D341Med (cell line): ENCODE data around the gene SYNE4.

Experiments used
- DNase-seq: peaks from one replicate; pipeline ENCODE4 v3.0.0; 2012; ENCODE audit warnings: low spot score

SYNE4 gene

GRCh38 chr19:36025541-36025940 is 16.9 kb upstream of the SYNE4 start:
- no peak for DNase-seq

DNA sequence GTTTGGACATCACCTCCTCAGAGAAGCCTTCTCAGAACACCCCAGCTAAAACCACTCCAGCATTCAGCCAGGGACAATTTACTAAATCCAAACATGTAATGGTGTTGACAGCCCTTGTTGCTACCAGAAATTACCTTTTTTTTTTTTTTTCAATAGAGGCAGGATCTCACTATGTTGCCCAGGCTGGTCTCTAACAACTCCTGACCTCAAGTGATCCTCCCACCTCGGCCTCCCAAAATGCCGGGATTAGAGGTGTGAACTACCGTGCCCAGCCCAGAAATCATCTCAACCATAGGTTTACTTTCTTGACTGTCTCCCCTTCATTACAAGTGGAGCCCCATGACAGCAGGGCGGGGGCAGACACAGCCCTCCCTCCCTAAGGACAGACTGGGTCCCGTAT is 14.8 kb upstream of the SYNE4 start:
- no peak for DNase-seq

DNA sequence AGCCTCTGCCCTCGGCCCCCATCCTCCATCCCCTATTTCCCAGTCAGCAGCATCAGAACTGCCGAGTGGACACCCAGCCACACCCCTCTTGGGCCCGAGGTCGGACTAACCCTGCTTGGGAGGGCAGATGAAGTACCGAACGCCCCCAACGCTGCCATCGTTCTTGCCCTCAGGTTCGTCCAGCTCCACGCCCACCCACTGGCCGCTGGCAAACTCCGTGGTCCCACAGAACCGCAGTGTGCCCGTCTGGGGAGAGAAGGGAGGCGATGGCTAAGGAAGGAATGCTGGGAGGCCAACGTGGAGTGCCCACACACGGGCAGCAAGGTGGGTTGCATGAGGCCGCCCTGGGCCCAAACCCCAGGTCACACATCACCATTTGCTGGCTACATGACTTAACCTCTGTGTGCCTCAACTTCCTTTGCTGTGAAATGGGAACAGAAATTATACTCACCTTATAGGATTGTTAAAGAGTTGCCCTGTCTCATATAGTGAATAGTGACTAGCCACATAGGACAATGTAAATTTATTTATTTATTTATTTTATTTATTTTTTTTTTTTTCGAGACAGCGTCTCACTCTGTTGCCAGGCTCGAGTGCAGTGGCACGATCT is 10.6 kb upstream of the SYNE4 start:
- no peak for DNase-seq

DNA sequence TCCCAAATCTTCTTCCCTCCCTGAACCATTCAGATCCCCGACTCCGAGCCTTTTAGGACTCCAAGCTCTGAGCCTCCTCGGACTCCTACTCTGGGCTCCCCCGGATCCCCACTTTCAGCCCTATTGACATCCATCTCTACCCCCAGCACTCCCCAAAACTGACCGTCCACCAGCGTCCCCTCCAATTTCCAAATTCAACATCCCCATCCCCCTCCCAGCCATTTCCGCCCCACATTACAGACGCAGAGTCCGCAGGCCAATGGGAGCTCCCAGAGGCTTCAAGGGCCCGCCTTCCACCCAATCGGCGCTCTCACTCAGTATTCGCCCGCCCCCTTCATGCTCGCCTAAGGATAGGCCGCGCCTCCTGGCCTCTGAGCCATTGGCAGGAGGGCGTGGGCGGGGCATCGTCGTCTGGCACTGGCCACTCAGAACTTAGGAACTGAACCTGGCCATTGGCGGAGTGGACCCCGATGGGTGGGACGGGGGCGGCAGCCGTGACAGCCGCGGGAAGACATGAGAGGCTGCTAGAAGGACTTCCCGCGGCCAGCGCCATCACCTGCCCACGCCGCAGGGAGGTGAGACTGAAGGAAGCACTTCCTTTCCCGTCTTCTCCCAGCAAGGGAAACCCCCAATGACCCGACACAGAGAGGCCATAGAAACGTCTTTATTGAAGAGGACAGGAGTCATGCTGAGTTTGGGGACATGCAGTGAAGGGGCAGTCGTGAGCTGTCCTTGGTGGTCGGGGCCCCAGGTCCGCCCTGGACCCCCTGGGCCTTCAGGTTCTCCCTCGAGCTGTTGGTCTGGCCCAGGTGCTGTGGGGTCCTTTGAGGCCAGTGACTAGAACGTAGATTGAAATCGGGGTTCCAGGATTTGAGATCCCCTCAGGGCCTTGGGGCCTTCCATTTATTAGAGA is 5.7 kb upstream of the SYNE4 start, which contains the start of gene ALKBH6:
TSS of gene ALKBH6 (minus strand) at position 202 of the 913 bp plus-strand sequence. CDS start 816 bp downstream, outside the sequence.
- peak; percentile 99 for DNase-seq

DNA sequence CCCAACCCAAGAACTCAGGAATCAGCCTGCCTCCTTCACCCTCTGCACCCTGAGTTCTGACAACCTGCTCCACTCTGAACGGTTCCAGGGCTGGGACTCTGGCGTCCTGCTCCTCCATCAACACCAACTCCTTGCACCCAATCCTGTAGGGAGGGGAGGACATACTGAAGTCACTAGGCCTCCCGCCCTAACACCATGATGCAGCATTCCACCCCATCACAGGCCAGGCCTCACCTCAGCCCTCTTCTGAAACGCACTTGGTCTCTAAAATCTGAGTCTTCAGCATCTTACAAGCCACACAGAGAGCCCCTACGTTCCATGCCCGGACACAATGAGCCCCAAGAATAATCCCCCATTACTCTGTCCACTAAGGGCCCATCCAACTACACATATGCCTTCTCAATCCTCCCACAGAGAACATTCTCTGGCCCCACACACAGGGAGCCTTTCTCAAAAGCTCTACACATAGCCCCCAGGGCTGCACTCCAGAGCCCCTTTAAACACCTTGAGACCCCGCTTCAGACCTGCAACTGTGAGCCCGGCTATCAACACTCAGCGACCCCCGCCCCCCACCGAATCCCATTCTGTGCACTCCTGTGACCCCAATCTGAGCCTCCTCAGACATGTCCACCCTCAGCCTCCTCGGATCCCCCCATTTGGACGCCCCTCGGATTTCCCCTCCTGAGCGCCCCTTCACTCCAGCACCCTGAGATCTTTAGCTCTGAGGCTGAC is 4.8 kb upstream of the SYNE4 start:
- no peak for DNase-seq

GRCh38 chr19:36010402-36010801 is 1.8 kb upstream of the SYNE4 start:
- DNase-seq = no peak

- DNase-seq = no peak
Measured at GRCh38 chr19:36009633-36010379, 1.2 kb upstream of the SYNE4 start.

DNA sequence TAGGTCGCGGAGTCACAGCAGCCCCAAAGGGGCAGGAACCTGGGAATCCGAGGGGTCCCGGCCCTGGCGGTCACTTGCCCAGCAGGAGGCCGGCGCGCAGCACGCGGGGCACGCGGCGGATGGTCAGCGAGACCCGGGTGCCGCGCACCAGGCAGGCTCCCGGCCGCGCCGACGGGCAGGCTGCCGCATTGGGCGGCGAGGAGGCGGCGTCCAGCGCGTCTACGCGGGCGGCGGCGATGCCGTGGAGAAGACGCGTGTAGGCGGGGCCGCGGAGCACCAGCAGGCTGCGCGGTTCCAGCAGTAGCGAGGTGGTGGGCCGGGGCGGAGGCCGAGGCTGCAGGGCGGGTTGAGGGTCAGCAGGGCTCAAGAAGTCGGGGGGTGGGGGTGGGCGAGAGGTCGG is 607 bp upstream of the SYNE4 start:
- DNase-seq = peak; percentile 79

- no peak for DNase-seq
Measured at GRCh38 chr19:36006955-36007354, 1.7 kb downstream of the SYNE4 start.

GRCh38 chr19:36003284-36003683 is 5.3 kb downstream of the SYNE4 start:
- no peak for DNase-seq

DNA sequence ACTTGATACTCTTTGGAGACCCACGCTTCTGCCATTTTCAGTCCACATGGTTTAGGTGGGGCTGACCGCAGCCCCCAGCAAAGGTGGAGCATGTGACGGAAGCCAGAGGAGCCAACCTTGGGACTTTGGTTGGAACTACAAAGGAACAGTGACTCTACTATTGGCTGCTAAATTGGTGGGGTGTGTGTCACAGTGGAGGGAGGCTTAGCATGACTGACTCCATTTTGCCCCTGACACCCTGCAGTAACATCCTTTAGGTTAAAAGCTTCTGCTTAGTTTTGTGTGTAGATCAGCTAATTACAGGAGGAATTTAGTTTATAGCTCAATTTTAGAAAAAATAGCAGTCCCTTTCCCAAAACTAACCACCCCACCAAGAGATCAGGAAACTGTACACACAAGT is 7.0 kb downstream of the SYNE4 start:
- DNase-seq = no peak

- no peak for DNase-seq
Measured at GRCh38 chr19:35996777-35997176, 11.8 kb downstream of the SYNE4 start.

DNA sequence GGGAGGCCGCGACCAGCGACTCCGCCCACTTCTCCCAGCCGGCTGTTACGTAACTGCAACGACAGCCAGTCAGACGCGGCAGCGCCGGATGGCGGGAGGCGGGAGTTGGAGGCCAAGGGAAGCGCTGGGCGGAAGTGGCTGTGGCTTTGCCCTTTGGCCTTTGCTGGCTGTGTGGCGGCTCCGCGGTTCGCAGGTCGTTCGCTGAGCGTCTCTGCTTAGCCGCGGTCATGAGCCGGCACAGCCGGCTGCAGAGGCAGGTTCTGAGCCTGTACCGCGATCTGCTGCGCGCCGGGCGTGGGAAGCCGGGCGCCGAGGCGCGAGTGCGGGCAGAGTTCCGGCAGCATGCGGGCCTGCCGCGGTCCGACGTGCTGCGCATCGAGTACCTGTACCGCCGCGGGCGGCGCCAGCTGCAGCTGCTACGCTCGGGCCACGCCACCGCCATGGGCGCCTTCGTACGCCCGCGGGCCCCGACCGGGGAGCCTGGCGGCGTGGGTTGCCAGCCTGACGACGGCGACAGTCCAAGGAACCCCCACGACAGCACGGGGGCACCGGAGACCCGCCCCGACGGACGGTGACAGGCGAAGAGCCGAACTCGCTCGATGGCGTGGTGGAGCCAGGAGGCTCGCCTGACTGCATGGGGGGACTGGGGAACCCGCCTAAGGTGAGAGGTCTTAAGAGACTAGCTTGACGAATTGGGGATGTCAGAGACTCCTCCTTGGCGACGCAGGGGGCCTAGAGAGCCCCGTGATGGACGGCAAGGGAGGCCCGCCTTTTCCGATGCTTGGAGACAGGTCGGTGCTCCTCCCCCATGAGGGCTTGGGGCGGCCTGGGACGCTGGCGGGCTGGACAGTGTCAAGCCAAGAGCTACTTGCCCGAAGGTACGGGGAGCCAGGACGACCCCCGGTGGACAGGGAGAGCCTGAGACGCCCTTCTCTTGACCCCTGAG is 13.3 kb downstream of the SYNE4 start, which contains the start of gene SDHAF1:
TSS of gene SDHAF1 (plus strand) at position 141 of the 946 bp plus-strand sequence. CDS start at position 228, 87 bp downstream.
- peak; percentile 93 for DNase-seq

GRCh38 chr19:35993923-35994598 is 14.6 kb downstream of the SYNE4 start:
- DNase-seq = no peak

DNA sequence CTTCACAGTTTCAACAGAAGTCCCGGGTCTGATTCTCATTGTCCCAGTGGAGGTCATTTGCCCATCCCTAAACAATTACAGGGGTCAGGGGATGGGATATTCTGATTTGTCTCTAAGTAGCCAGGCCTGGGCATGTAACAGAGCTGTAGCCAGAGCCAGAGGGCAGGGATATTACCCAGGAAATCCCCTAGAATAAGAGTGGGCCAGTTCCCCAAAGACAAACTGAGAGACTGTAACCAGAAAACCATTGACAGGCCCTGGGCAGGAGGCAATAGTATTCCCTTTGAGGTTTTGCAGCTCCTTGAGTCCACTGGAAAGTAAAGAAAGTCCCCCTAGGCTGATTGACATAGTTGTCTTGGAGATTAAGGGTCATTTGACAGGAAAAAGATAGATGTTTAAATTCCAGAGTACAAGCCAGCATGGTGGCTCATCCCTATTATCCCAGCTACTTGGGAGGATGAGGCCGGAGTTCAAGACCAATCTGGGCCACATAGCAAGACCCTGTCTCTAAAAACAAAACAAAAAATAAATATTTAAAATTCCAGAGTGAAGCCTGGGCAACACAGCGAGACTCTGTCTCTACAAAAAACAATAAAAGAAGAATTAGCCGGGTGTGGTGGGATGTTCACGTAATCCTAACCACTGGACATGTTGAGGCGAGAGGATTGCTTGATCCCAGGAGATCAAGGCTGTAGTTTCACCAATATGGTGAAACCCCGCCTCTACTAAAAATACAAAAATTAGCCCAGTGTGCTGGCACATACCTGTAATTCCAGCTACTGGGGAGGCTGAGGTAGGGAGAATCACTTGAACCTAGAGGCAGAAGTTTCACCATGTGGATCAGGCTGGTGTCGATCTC is 15.5 kb downstream of the SYNE4 start:
- DNase-seq = no peak

GRCh38 chr19:35991731-35992450 is 16.7 kb downstream of the SYNE4 start:
- peak; percentile 63 for DNase-seq

GRCh38 chr19:35990771-35991730 is 17.6 kb downstream of the SYNE4 start:
- no peak for DNase-seq
